ENCODE measurements around the gene TBCC.

The TBCC gene

DNA sequence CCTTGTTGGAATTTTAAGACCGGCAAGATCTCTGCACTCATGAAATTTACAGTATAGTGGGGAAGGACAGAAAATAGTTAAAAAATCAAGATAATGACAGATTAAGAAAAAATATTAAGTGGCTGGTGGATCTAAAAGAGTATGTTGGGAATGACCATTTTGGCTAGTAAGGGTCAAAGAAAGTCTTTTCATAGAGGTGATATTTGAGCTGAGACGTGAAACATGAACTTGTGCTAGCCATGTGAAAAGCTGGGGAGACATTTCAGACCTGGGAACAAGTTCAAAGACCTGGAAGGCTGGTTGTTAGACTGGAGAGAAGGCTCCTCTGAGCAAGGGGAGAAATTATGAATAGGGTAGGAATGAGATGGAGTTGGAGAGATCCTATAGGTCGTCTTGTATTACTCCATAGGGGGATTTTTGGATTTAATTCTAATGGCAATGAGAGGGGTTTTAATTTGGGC, 40.7 kb upstream of the TBCC start:
- DNase-seq (ENCODE audit: low read depth in 2 of 2), result no peak
- no peak overlapping the region for H3K4me3 ChIP-seq (replicated peaks in 1 of 2; ENCODE audit: low read depth in 2 of 2, low read length in 2 of 2)
- TF ChIP-seq CTCF (IDR thresholded peaks at IDR 0.05; ENCODE audit: low read depth, low read length), result no peak

GRCh38 chr6:42784717-42785498, 39.0 kb upstream of the TBCC start:
- no peak for TF ChIP-seq CTCF (IDR thresholded peaks at IDR 0.05; ENCODE audit: low read depth, low read length)
- H3K4me3 ChIP-seq (replicated peaks in 1 of 2; ENCODE audit: low read depth in 2 of 2, low read length in 2 of 2), result peak overlapping the region; percentile 76 to 79
- no peak for DNase-seq (ENCODE audit: low read depth in 2 of 2)

GRCh38 chr6:42783876-42784642, 38.2 kb upstream of the TBCC start:
- no peak for TF ChIP-seq CTCF (IDR thresholded peaks at IDR 0.05; ENCODE audit: low read depth, low read length)
- peak; percentile 26 to 36 for DNase-seq (ENCODE audit: low read depth in 2 of 2)
- H3K4me3 ChIP-seq (replicated peaks in 1 of 2; ENCODE audit: low read depth in 2 of 2, low read length in 2 of 2), result peak overlapping the region; percentile 76 to 79

GRCh38 chr6:42783177-42783875, 37.4 kb upstream of the TBCC start:
- no peak for TF ChIP-seq CTCF (IDR thresholded peaks at IDR 0.05; ENCODE audit: low read depth, low read length)
- peak; percentile 71 to 86 for DNase-seq (ENCODE audit: low read depth in 2 of 2)

GRCh38 chr6:42782689-42783176, 36.8 kb upstream of the TBCC start:
- peak overlapping the region; percentile 76 to 79 for H3K4me3 ChIP-seq (replicated peaks in 1 of 2; ENCODE audit: low read depth in 2 of 2, low read length in 2 of 2)
- peak; percentile 92 to 96 for DNase-seq (ENCODE audit: low read depth in 2 of 2)
- no peak for TF ChIP-seq CTCF (IDR thresholded peaks at IDR 0.05; ENCODE audit: low read depth, low read length)

More at GRCh38 chr6:42783177-42783875, 37.4 kb upstream of the TBCC start:
- H3K4me3 ChIP-seq (replicated peaks in 1 of 2; ENCODE audit: low read depth in 2 of 2, low read length in 2 of 2), result peak overlapping the region; percentile 76 to 79

Measured in cardiac fibroblast (primary cell).